Urothelium cell line (cell line): ENCODE data around the gene GAGE10.
"Not testable (repeated sequence)": the region's sequence is repeated elsewhere in the genome, so short reads cannot be mapped to it uniquely, and the experiment has no call there.

Experiments
- DNase-seq: peaks from one replicate; pipeline ENCODE4 v3.0.0; 2011; ENCODE audit warnings: low spot score, mixed read lengths
- FAIRE-seq: peaks from 2 replicates; lab custom pipeline; 2011; peaks lifted over from hg19 to GRCh38; lab: Jason Lieb, UNC

The GAGE10 gene

DNA sequence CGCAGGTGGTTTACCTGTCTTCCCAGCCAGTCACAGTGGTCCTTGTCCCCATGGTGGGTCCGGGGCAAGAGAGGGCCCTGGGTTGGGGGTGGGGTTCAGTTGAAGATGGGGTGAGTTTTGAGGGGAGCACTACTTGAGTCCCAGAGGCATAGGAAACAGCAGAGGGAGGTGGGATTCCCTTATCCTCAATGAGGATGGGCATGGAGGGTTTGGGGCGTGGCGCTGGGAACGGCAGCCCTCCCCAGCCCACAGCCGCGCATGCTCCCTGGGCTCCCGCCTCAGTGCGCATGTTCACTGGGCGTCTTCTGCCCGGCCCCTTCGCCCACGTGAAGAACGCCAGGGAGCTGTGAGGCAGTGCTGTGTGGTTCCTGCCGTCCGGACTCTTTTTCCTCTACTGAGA lies 18.3 kb downstream of the GAGE10 start, which contains the start of gene GAGE12J:
Gene GAGE12J (plus strand): TSS at position 301 of the 400 bp plus-strand sequence. CDS start 1,157 bp downstream, outside the sequence.
- FAIRE-seq, DNase-seq: not testable (repeated sequence)

DNA sequence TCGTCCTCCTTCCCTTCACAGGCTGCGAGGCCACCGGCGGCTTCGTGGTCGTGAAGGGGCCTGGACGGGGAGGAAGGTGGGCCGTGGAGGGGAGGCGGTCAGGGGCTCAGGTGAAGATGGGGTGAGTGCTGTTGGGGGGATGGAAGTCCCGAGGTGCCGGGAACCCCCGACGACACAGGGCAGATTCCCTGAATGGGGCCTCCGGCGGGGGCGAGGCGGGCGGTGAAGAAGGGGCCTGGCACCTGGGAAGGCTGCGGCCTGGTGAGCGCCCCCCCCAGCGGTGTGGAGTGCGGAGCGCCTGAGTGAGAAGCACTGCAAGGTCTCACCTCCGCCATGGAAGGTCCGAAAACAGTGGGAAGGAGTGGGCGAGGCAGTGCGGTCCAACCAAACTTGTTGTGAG lies 18.8 kb downstream of the GAGE10 start:
- not testable (repeated sequence) for DNase-seq, FAIRE-seq

DNA sequence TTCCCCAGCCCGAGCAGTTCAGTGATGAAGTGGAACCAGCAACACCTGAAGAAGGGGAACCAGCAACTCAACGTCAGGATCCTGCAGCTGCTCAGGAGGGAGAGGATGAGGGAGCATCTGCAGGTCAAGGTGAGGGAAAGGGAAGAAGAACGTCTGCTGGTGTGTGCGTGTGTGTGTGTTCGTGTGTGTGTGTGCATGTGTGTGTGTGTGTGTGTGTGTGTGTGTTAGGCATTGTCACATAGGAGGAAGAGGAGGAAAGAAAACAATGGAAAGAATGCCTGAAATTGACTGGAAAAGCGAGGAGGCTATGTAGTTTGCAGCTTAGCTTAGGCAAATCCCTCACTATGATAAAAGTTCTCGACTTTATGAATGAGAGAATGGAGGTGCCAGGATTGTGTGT lies 20.3 kb downstream of the GAGE10 start:
- not testable (repeated sequence) for DNase-seq, FAIRE-seq

DNA sequence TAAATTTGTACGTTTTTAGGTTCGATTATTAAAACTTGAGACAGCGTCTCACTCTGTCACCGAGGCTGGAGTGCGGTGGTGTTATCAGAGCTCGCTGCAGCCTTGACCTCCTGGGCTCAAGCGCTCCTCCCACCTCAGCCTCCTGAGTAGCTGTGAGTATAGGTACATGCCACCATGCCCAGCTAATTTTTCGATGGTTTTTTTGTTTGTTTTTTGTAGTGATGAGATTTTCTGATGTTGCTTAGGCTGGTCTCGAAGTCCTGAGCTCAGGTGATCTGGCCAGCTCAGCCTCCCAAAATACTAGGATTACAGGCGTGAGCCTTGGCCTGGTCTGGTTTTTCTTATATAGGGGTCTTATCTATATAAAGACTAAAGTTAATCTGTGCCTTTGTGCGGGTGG lies 27.0 kb downstream of the GAGE10 start:
- DNase-seq, FAIRE-seq: not testable (repeated sequence)

DNA sequence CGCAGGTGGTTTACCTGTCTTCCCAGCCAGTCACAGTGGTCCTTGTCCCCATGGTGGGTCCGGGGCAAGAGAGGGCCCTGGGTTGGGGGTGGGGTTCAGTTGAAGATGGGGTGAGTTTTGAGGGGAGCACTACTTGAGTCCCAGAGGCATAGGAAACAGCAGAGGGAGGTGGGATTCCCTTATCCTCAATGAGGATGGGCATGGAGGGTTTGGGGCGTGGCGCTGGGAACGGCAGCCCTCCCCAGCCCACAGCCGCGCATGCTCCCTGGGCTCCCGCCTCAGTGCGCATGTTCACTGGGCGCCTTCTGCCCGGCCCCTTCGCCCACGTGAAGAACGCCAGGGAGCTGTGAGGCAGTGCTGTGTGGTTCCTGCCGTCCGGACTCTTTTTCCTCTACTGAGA lies 27.8 kb downstream of the GAGE10 start, which contains the start of gene GAGE13:
Gene GAGE13 (plus strand): TSS at position 301 of the 400 bp plus-strand sequence. CDS start 1,156 bp downstream, outside the sequence.
- not testable (repeated sequence) for DNase-seq, FAIRE-seq

DNA sequence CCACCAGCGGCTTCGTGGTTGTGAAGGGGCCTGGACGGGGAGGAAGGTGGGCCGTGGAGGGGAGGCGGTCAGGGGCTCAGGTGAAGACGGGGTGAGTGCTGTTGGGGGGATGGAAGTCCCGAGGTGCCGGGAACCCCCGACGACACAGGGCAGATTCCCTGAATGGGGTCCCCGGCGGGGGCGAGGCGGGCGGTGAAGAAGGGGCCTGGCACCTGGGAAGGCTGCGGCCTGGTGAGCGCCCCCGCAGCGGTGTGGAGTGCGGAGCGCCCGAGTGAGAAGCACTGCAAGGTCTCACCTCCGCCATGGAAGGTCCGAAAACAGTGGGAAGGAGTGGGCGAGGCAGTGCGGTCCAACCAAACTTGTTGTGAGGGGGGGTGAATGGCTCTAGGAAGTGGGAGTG lies 28.4 kb downstream of the GAGE10 start:
- DNase-seq, FAIRE-seq: not testable (repeated sequence)

DNA sequence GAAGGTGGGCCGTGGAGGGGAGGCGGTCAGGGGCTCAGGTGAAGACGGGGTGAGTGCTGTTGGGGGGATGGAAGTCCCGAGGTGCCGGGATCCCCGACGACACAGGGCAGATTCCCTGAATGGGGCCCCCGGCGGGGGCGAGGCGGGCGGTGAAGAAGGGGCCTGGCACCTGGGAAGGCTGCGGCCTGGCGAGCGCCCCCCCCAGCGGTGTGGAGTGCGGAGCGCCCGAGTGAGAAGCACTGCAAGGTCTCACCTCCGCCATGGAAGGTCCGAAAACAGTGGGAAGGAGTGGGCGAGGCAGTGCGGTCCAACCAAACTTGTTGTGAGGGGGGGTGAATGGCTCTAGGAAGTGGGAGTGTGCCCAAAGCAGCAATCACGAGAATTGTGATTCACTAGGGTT lies 38.0 kb downstream of the GAGE10 start:
- DNase-seq, FAIRE-seq: not testable (repeated sequence)

DNA sequence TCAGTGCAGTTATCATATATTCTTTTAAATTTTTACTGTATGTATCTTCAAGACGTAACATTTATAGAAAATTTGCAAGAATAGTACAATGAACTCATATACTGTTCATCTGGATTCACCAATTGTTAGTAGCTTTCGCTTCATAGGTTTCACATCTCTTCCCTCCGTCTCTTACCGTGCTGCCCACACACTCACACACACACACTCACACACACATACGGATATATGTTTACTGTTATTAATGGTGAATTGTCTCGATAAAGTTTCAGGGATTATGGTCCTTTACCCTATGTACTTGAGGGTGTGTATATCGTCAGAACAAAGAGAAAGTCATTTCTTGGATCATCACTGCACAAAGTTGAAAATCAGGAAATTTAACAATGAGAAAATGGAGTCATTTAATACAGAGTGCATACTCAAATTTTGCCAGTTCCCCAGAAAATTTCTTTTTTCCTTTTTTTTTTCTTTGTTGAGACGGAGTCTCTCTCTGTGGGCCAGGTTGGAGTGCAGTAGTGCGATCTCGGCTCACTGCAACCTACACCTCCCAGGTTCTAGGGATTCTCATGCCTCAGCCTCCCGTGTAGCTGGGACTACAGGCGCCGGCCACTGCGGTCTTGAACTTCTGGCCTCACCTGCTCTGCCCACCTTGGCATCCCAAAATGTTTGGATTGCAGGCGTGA lies 41.2 kb downstream of the GAGE10 start:
- not testable (repeated sequence) for DNase-seq, FAIRE-seq

DNA sequence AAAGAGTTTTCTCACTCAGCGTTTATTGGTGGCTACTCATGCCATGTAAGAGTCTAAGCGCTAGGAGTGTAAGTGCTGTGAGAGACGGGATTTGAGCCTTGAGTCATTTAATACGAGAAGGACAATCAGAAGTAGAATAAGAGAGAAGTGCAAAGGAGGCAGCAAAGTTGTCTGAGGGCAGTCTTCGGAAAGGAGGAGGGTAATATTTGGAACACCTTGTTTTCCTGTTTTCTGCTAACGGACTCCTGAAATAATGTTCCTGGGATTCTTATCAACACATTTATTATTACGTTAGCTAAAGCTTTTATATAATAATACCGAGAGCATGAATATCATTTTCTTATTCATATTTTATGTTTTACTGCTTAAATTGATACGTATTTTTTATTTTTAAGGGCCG lies 42.0 kb downstream of the GAGE10 start:
- FAIRE-seq, DNase-seq: not testable (repeated sequence)

DNA sequence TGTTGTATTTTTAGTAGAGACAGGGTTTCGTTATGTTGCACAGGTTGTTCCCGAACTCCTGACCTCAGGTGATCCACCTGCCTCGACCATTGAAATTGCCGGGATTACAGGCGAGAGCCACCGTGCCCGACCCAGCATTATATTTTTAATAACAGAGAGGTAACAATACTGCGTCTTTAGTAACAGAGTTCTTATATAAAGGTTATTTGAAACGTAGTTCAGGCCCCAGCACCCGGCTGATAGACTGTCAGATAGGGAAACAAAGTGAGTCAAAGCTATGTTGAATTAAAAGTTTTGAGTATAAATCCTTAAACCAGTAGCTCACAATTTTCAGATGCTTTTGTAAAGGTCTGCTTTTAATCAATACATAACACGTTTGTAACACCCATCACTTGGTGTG lies 42.7 kb downstream of the GAGE10 start:
- FAIRE-seq, DNase-seq: not testable (repeated sequence)
